HuH-7 (cell line): ENCODE results near the gene APBA2.

ENCODE experiments used
- DNase-seq: peaks from one replicate; pipeline ENCODE4 v3.0.0; 2011; ENCODE audit warnings: low spot score

APBA2 gene

GRCh38 chr15:29103824-29104565 lies 218.2 kb downstream of the APBA2 start:
- peak; percentile 80 for DNase-seq

GRCh38 chr15:29104566-29104880 lies 218.7 kb downstream of the APBA2 start:
- DNase-seq = no peak

- DNase-seq = no peak
Observed at GRCh38 chr15:29105151-29105854, 219.5 kb downstream of the APBA2 start.

- no peak for DNase-seq
Observed at GRCh38 chr15:29106116-29106515, 220.3 kb downstream of the APBA2 start.

GRCh38 chr15:29106551-29107290 lies 220.9 kb downstream of the APBA2 start:
- DNase-seq = no peak

GRCh38 chr15:29107291-29107890 lies 221.6 kb downstream of the APBA2 start:
- DNase-seq = no peak

- no peak for DNase-seq
Observed at GRCh38 chr15:29107971-29108645, 222.3 kb downstream of the APBA2 start.

GRCh38 chr15:29109762-29110161 lies 224.0 kb downstream of the APBA2 start:
- no peak for DNase-seq

- no peak for DNase-seq
Observed at GRCh38 chr15:29110176-29110575, 224.4 kb downstream of the APBA2 start.

- DNase-seq = no peak
Observed at GRCh38 chr15:29110733-29111132, 225.0 kb downstream of the APBA2 start.

- DNase-seq = no peak
Observed at GRCh38 chr15:29111705-29112281, 226.0 kb downstream of the APBA2 start.

GRCh38 chr15:29113336-29114220 lies 227.8 kb downstream of the APBA2 start:
- DNase-seq = no peak

GRCh38 chr15:29114221-29115092 lies 228.7 kb downstream of the APBA2 start:
- no peak for DNase-seq

- peak; percentile 27 for DNase-seq
Observed at GRCh38 chr15:29115093-29115991, 229.6 kb downstream of the APBA2 start.

GRCh38 chr15:29116970-29117700 lies 231.4 kb downstream of the APBA2 start:
- no peak for DNase-seq

- no peak for DNase-seq
Observed at GRCh38 chr15:29117778-29118177, 232.0 kb downstream of the APBA2 start.

GRCh38 chr15:29119847-29120246 lies 234.1 kb downstream of the APBA2 start:
- no peak for DNase-seq
